ENCODE data around the gene NDUFS2.
A peak's percentile ranks its signal among the peaks of the same experiment; 100 is the strongest.

The NDUFS2 gene

GRCh38 chr1:161196111-161196510 lies 6.1 kb upstream of the NDUFS2 start:
- DNase-seq (ENCODE audit: low spot score) = no peak

- DNase-seq (ENCODE audit: low spot score) = peak; percentile 89
Measured at GRCh38 chr1:161196521-161197451, 5.4 kb upstream of the NDUFS2 start.

GRCh38 chr1:161197560-161198193 lies 4.5 kb upstream of the NDUFS2 start:
- no peak for DNase-seq (ENCODE audit: low spot score)

GRCh38 chr1:161198194-161198896 lies 3.8 kb upstream of the NDUFS2 start:
- peak; percentile 56 for DNase-seq (ENCODE audit: low spot score)

- peak; percentile 87 for DNase-seq (ENCODE audit: low spot score)
Measured at GRCh38 chr1:161198897-161199431, 3.2 kb upstream of the NDUFS2 start, which contains the start of gene ADAMTS4. Gene ADAMTS4 (minus strand): TSS chr1:161199054. CDS start chr1:161198627, 427 bp downstream.

- DNase-seq (ENCODE audit: low spot score) = no peak
Measured at GRCh38 chr1:161199506-161200139, 2.5 kb upstream of the NDUFS2 start.

GRCh38 chr1:161200421-161200991 lies 1.7 kb upstream of the NDUFS2 start:
- DNase-seq (ENCODE audit: low spot score) = no peak

GRCh38 chr1:161200992-161201835 lies 953 bp upstream of the NDUFS2 start:
- DNase-seq (ENCODE audit: low spot score) = peak; percentile 65

GRCh38 chr1:161206411-161207140 lies 4.4 kb downstream of the NDUFS2 start:
- DNase-seq (ENCODE audit: low spot score) = no peak

- no peak for DNase-seq (ENCODE audit: low spot score)
Measured at GRCh38 chr1:161207173-161207572, 5.0 kb downstream of the NDUFS2 start.

- peak; percentile 83 for DNase-seq (ENCODE audit: low spot score)
Measured at GRCh38 chr1:161209790-161210409, 7.7 kb downstream of the NDUFS2 start.

- DNase-seq (ENCODE audit: low spot score) = no peak
Measured at GRCh38 chr1:161214369-161214768, 12.2 kb downstream of the NDUFS2 start.

GRCh38 chr1:161215076-161215475 lies 12.9 kb downstream of the NDUFS2 start, which contains the start of gene FCER1G:
Gene FCER1G (plus strand): TSS chr1:161215295. CDS start chr1:161215322, 27 bp downstream.
- no peak for DNase-seq (ENCODE audit: low spot score)

GRCh38 chr1:161216945-161217712 lies 15.0 kb downstream of the NDUFS2 start:
- DNase-seq (ENCODE audit: low spot score) = peak; percentile 52

- DNase-seq (ENCODE audit: low spot score) = no peak
Measured at GRCh38 chr1:161217831-161218230, 15.7 kb downstream of the NDUFS2 start.

- no peak for DNase-seq (ENCODE audit: low spot score)
Measured at GRCh38 chr1:161218301-161219077, 16.3 kb downstream of the NDUFS2 start.

- no peak for DNase-seq (ENCODE audit: low spot score)
Measured at GRCh38 chr1:161219078-161219892, 17.1 kb downstream of the NDUFS2 start.

All from GM03348 (cell line).